ENCODE measurements around the gene GRPEL1. TPM values are rescaled to one million over a fixed set of nuclear protein-coding genes. Genes with fewer than 3 reads are reported as not detected.
A peak's percentile ranks its signal among the peaks of the same experiment; 100 is the strongest.

Gene GRPEL1
- total and polyA plus RNA-seq, 2 of the 13 experiments (the other 11 are each of a cell fraction or from before 2014, with no cell fraction given), result 32.3 to 141 TPM

DNA sequence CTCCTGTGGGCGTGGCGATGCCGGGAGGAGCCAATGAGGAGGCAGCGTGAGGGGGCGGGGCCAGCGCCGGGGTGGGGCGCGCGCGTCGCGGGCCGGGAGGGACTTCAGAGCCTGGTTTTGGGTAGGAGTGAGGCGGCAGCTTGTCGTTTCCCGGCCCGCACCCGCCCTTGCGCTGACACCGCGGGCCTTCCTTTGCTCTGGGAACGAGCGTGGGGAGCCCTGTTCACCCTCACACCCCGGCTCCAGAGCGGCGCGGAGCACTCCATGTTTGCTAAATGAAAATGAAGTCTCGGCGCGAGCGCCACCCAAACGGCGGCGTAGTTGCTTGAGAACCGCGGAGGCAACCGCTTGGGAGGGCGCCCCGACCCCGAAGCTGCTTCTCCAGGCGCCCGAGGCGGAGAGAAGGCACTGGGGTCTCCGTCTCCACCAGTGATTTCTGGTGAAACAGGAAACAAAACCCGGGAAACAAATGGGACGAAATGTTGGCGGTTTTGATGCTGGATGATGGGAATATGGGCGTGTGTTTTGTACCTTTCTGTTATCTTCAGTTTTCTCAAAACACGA lies 497 bp upstream of the GRPEL1 start (continued):
- TF ChIP-seq EZH2 (conservative IDR thresholded peaks at IDR 0.05; ENCODE audit: low read depth, low read length) (no peak), ZNF350 (CRISPR knock-in tag; IDR thresholded peaks at IDR 0.05; ENCODE audit: borderline replicate concordance, low read depth) (peak; percentile 67; the same call in 1 of the 2 replicates), SMARCC2 (IDR thresholded peaks at IDR 0.05) (no peak), CCAR2 (optimal IDR thresholded peaks at IDR 0.05; ENCODE audit: low read depth, low read length) (no peak), GTF2F1 (IDR thresholded peaks at IDR 0.05; ENCODE audit: low read length) (no peak), CEBPG (CRISPR knock-in tag; IDR thresholded peaks at IDR 0.05) (no peak), ZNF496 (CRISPR knock-in tag; IDR thresholded peaks at IDR 0.05; ENCODE audit: insufficient replicate concordance) (no peak), YY1 (IDR thresholded peaks at IDR 0.05; ENCODE audit: insufficient read depth, insufficient replicate concordance, low read depth, low read length) (no peak), ZNF282 (IDR thresholded peaks at IDR 0.05; ENCODE audit: partially characterized antibody) (no peak), ATRX (CRISPR knock-in tag; IDR thresholded peaks at IDR 0.05; ENCODE audit: borderline replicate concordance) (no peak)
- TF ChIP-seq, protein P1, sequence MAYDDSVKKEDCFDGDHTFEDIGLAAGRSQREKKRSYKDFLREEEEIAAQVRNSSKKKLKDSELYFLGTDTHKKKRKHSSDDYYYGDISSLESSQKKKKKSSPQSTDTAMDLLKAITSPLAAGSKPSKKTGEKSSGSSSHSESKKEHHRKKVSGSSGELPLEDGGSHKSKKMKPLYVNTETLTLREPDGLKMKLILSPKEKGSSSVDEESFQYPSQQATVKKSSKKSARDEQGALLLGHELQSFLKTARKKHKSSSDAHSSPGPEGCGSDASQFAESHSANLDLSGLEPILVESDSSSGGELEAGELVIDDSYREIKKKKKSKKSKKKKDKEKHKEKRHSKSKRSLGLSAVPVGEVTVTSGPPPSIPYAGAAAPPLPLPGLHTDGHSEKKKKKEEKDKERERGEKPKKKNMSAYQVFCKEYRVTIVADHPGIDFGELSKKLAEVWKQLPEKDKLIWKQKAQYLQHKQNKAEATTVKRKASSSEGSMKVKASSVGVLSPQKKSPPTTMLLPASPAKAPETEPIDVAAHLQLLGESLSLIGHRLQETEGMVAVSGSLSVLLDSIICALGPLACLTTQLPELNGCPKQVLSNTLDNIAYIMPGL (CRISPR knock-in tag; IDR thresholded peaks at IDR 0.05; ENCODE audit: borderline replicate concordance in 1 of 2, low read depth in 1 of 2), result no peak
- TF ChIP-seq, protein P2, sequence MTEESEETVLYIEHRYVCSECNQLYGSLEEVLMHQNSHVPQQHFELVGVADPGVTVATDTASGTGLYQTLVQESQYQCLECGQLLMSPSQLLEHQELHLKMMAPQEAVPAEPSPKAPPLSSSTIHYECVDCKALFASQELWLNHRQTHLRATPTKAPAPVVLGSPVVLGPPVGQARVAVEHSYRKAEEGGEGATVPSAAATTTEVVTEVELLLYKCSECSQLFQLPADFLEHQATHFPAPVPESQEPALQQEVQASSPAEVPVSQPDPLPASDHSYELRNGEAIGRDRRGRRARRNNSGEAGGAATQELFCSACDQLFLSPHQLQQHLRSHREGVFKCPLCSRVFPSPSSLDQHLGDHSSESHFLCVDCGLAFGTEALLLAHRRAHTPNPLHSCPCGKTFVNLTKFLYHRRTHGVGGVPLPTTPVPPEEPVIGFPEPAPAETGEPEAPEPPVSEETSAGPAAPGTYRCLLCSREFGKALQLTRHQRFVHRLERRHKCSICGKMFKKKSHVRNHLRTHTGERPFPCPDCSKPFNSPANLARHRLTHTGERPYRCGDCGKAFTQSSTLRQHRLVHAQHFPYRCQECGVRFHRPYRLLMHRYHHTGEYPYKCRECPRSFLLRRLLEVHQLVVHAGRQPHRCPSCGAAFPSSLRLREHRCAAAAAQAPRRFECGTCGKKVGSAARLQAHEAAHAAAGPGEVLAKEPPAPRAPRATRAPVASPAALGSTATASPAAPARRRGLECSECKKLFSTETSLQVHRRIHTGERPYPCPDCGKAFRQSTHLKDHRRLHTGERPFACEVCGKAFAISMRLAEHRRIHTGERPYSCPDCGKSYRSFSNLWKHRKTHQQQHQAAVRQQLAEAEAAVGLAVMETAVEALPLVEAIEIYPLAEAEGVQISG (CRISPR knock-in tag; IDR thresholded peaks at IDR 0.05), result no peak
- TF ChIP-seq, protein P3, sequence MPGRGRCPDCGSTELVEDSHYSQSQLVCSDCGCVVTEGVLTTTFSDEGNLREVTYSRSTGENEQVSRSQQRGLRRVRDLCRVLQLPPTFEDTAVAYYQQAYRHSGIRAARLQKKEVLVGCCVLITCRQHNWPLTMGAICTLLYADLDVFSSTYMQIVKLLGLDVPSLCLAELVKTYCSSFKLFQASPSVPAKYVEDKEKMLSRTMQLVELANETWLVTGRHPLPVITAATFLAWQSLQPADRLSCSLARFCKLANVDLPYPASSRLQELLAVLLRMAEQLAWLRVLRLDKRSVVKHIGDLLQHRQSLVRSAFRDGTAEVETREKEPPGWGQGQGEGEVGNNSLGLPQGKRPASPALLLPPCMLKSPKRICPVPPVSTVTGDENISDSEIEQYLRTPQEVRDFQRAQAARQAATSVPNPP (CRISPR knock-in tag; IDR thresholded peaks at IDR 0.05), result no peak
- TF ChIP-seq, protein P4, sequence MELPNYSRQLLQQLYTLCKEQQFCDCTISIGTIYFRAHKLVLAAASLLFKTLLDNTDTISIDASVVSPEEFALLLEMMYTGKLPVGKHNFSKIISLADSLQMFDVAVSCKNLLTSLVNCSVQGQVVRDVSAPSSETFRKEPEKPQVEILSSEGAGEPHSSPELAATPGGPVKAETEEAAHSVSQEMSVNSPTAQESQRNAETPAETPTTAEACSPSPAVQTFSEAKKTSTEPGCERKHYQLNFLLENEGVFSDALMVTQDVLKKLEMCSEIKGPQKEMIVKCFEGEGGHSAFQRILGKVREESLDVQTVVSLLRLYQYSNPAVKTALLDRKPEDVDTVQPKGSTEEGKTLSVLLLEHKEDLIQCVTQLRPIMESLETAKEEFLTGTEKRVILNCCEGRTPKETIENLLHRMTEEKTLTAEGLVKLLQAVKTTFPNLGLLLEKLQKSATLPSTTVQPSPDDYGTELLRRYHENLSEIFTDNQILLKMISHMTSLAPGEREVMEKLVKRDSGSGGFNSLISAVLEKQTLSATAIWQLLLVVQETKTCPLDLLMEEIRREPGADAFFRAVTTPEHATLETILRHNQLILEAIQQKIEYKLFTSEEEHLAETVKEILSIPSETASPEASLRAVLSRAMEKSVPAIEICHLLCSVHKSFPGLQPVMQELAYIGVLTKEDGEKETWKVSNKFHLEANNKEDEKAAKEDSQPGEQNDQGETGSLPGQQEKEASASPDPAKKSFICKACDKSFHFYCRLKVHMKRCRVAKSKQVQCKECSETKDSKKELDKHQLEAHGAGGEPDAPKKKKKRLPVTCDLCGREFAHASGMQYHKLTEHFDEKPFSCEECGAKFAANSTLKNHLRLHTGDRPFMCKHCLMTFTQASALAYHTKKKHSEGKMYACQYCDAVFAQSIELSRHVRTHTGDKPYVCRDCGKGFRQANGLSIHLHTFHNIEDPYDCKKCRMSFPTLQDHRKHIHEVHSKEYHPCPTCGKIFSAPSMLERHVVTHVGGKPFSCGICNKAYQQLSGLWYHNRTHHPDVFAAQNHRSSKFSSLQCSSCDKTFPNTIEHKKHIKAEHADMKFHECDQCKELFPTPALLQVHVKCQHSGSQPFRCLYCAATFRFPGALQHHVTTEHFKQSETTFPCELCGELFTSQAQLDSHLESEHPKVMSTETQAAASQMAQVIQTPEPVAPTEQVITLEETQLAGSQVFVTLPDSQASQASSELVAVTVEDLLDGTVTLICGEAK (IDR thresholded peaks at IDR 0.05), result no peak
- TF ChIP-seq, protein P4 (CRISPR knock-in tag; IDR thresholded peaks at IDR 0.05), result no peak

Data from HepG2 (cell line).